Suprapubic skin (tissue), 4 donors: Measurements from ENCODE around the gene PTPN4. TPM values are rescaled to one million over a fixed set of nuclear protein-coding genes. Genes with fewer than 3 reads are reported as not detected.

Source experiments
- DNase-seq, 2 donors: peaks; one replicate each; pipeline ENCODE4 v3.0.0-alpha.2; 2019; ENCODE audit warnings: low spot score in 2 of 2
- H3K27ac ChIP-seq: fragments of 200-600 bp; sonication (generic); one replicate; pipeline ENCODE4 v1.5.1; 2019
- H3K27me3 ChIP-seq: fragments of 200-600 bp; sonication (generic); one replicate; pipeline ENCODE4 v1.5.1; 2019
- H3K36me3 ChIP-seq: fragments of 200-600 bp; sonication (generic); one replicate; pipeline ENCODE4 v1.5.1; 2019
- H3K4me1 ChIP-seq: fragments of 200-600 bp; sonication (generic); one replicate; pipeline ENCODE4 v1.5.1; 2019
- H3K4me3 ChIP-seq: fragments of 200-600 bp; sonication (generic); one replicate; pipeline ENCODE4 v1.5.1; 2019; ENCODE audit warnings: mild to moderate bottlenecking
- H3K9me3 ChIP-seq: fragments of 200-600 bp; sonication (generic); one replicate; pipeline ENCODE4 v1.5.1; 2019
- CTCF ChIP-seq, 2 donors: fragments of 200-600 bp in 1 of 2; fragments of 450-650 bp in 1 of 2; sonication (generic) in 1 of 2; IDR thresholded peaks; one replicate each; pipeline ENCODE4 v1.5.1; 2016 to 2019; ENCODE audit warnings: antibody characterized with exemption in 2 of 2, mild to moderate bottlenecking in 1 of 2, moderate library complexity in 1 of 2
- EP300 ChIP-seq: sonication (generic); formaldehyde crosslinking; IDR thresholded peaks from one replicate; pipeline ENCODE4 v1.6.1; 2017; ENCODE audit warnings: antibody characterized with exemption
- POLR2A ChIP-seq, 2 donors: fragments of 450-650 bp; IDR thresholded peaks; one replicate each; pipeline ENCODE4 v1.6.1; 2017; ENCODE audit warnings: antibody characterized with exemption in 2 of 2, mild to moderate bottlenecking in 2 of 2, moderate library complexity in 2 of 2
- POLR2AphosphoS5 ChIP-seq, 3 donors: sonication (generic); formaldehyde crosslinking; IDR thresholded peaks; one replicate each; pipeline ENCODE4 v1.6.1; 2017; ENCODE audit warnings: antibody characterized with exemption in 3 of 3
- WGBS: methylation state at CpG from one replicate; pipeline ENCODE4 v1.1.5; 2018; 5-methylcytosine and 5-hydroxymethylcytosine counted together
- total RNA-seq, 4 donors: library from RNA; depleted of rRNA; stranded (reverse); fragments of >200 nt; gene quantifications; one replicate each; pipeline ENCODE4 v1.1.0, GENCODE V29; 2016

The PTPN4 gene
- total RNA-seq, 4 donors from 2014 or later: 14.0 to 73.7 (median 36.7) TPM

- Histone ChIP-seq H3K4me3 (no peak overlapping the region), H3K27ac (peak overlapping the region; percentile 2), H3K9me3 (no peaks in the 10 kb centered on the region), H3K4me1 (peaks cover 23% of the 10 kb centered on the region), H3K36me3 (no peaks in the 10 kb centered on the region), H3K27me3 (no peaks in the 10 kb centered on the region)
- no peak for DNase-seq
- TF ChIP-seq EP300 (no peak), POLR2AphosphoS5 (IDR thresholded peaks at IDR 0.05) (no peak), POLR2A (IDR thresholded peaks at IDR 0.05) (no peak), CTCF (IDR thresholded peaks at IDR 0.05) (no peak)
- WGBS: 60% methylated on average over 5 of the region's 5 CpGs
Measured at GRCh38 chr2:119756837-119757236, 2.9 kb upstream of the PTPN4 start.

- Histone ChIP-seq H3K36me3 (no peaks in the 10 kb centered on the region), H3K27me3 (no peaks in the 10 kb centered on the region), H3K27ac (peak overlapping the region; percentile 92), H3K9me3 (no peaks in the 10 kb centered on the region), H3K4me3 (peak overlapping the region; percentile 84), H3K4me1 (peaks cover 40% of the 10 kb centered on the region)
- DNase-seq: no peak
- TF ChIP-seq POLR2A (IDR thresholded peaks at IDR 0.05) (no peak), POLR2AphosphoS5 (IDR thresholded peaks at IDR 0.05) (no peak)
- WGBS: 38% methylated on average over 13 of the region's 13 CpGs
Measured at GRCh38 chr2:119758881-119759450, 756 bp upstream of the PTPN4 start.

- peak overlapping the region; percentile 92 for H3K27ac ChIP-seq
- H3K4me3 ChIP-seq: peak overlapping the region; percentile 84
- WGBS: 2% methylated on average over 20 of the region's 37 CpGs
- H3K36me3 ChIP-seq: no peaks in the 10 kb centered on the region
- TF ChIP-seq POLR2A (IDR thresholded peaks at IDR 0.05) (no peak), POLR2AphosphoS5 (IDR thresholded peaks at IDR 0.05) (no peak), CTCF (IDR thresholded peaks at IDR 0.05) (no peak), EP300 (no peak)
- H3K27me3 ChIP-seq: no peaks in the 10 kb centered on the region
- DNase-seq: peak in 1 of 2 donors; percentile 70
- no peaks in the 10 kb centered on the region for H3K9me3 ChIP-seq
- H3K4me1 ChIP-seq: peaks cover 40% of the 10 kb centered on the region
Measured at GRCh38 chr2:119760237-119760955, 674 bp downstream of the PTPN4 start.

GRCh38 chr2:119760956-119761275, 1.2 kb downstream of the PTPN4 start:
- peaks cover 40% of the 10 kb centered on the region for H3K4me1 ChIP-seq
- H3K36me3 ChIP-seq: no peaks in the 10 kb centered on the region
- no peak overlapping the region for H3K27ac ChIP-seq
- H3K27me3 ChIP-seq: no peaks in the 10 kb centered on the region
- no peak for TF ChIP-seq CTCF (IDR thresholded peaks at IDR 0.05)
- no peak for TF ChIP-seq POLR2AphosphoS5 (IDR thresholded peaks at IDR 0.05)
- TF ChIP-seq POLR2A (IDR thresholded peaks at IDR 0.05): no peak
- no peak for TF ChIP-seq EP300
- H3K4me3 ChIP-seq: peak overlapping the region; percentile 84
- 4% methylated on average over 4 of the region's 4 CpGs for WGBS
- no peak for DNase-seq
- no peaks in the 10 kb centered on the region for H3K9me3 ChIP-seq

GRCh38 chr2:119764832-119765231, 5.1 kb downstream of the PTPN4 start:
- no peak for TF ChIP-seq POLR2AphosphoS5 (IDR thresholded peaks at IDR 0.05)
- no peak for TF ChIP-seq POLR2A (IDR thresholded peaks at IDR 0.05)
- no peak for TF ChIP-seq CTCF (IDR thresholded peaks at IDR 0.05)

More at GRCh38 chr2:119764832-119765231, 5.1 kb downstream of the PTPN4 start:
- no peak for DNase-seq
- no peak overlapping the region for H3K27ac ChIP-seq
- no peak overlapping the region for H3K4me3 ChIP-seq
- H3K9me3 ChIP-seq: no peaks in the 10 kb centered on the region
- WGBS: 75% methylated on average over 4 of the region's 4 CpGs
- H3K4me1 ChIP-seq: peaks cover 28% of the 10 kb centered on the region
- no peaks in the 10 kb centered on the region for H3K36me3 ChIP-seq
- no peaks in the 10 kb centered on the region for H3K27me3 ChIP-seq
